ENCODE results near the gene RAVER2.
"Not testable (repeated sequence)": the region's sequence is repeated elsewhere in the genome, so short reads cannot be mapped to it uniquely, and the experiment has no call there.

The RAVER2 gene

GRCh38 chr1:64814427-64814826 is 69.6 kb downstream of the RAVER2 start:
- DNase-seq, result no peak

GRCh38 chr1:64817364-64817763 is 72.5 kb downstream of the RAVER2 start:
- not testable (repeated sequence) for DNase-seq

- DNase-seq, result not testable (repeated sequence)
These were observed 75.7 kb downstream of the RAVER2 start for GRCh38 chr1:64820572-64820971.

GRCh38 chr1:64822621-64823020 is 77.7 kb downstream of the RAVER2 start:
- DNase-seq, result no peak

GRCh38 chr1:64823691-64824476 is 79.0 kb downstream of the RAVER2 start:
- peak; percentile 60 to 87 for DNase-seq

GRCh38 chr1:64826991-64827390 is 82.1 kb downstream of the RAVER2 start:
- DNase-seq, result no peak

- DNase-seq, result no peak
These were observed 84.0 kb downstream of the RAVER2 start for GRCh38 chr1:64828829-64829228.

- DNase-seq, result no peak
These were observed 84.6 kb downstream of the RAVER2 start for GRCh38 chr1:64829411-64830029.

GRCh38 chr1:64830030-64830651 is 85.3 kb downstream of the RAVER2 start:
- no peak for DNase-seq

- no peak for DNase-seq
These were observed 89.9 kb downstream of the RAVER2 start for GRCh38 chr1:64834734-64835133.

GRCh38 chr1:64836802-64837201 is 91.9 kb downstream of the RAVER2 start:
- no peak for DNase-seq

GRCh38 chr1:64838486-64838885 is 93.6 kb downstream of the RAVER2 start:
- DNase-seq, result no peak

- DNase-seq, result no peak
These were observed 94.4 kb downstream of the RAVER2 start for GRCh38 chr1:64839261-64839660.

GRCh38 chr1:64839732-64840405 is 95.0 kb downstream of the RAVER2 start:
- DNase-seq, result no peak

- DNase-seq, result no peak
These were observed 96.6 kb downstream of the RAVER2 start for GRCh38 chr1:64841330-64842065.

- no peak for DNase-seq
These were observed 97.3 kb downstream of the RAVER2 start for GRCh38 chr1:64842224-64842623.

- DNase-seq, result no peak
These were observed 98.8 kb downstream of the RAVER2 start for GRCh38 chr1:64843675-64844074.

GRCh38 chr1:64844175-64844574 is 99.3 kb downstream of the RAVER2 start:
- no peak for DNase-seq

GRCh38 chr1:64844609-64845008 is 99.7 kb downstream of the RAVER2 start:
- no peak for DNase-seq

GRCh38 chr1:64845831-64846425 is 101.1 kb downstream of the RAVER2 start:
- DNase-seq, result no peak

GRCh38 chr1:64846573-64847430 is 101.9 kb downstream of the RAVER2 start:
- no peak for DNase-seq

Data from NCI-H526 (cell line).